SK-N-MC (cell line): ENCODE measurements around the gene ITGA4.
A peak's percentile ranks its signal among the peaks of the same experiment; 100 is the strongest.

Experiments used
- DNase-seq: peaks from one replicate; pipeline ENCODE4 v3.0.0-alpha.2; 2011; ENCODE audit warnings: low read depth, low spot score
- H3K27ac ChIP-seq: fragments of 200-600 bp; sonication (generic); 2 replicates; pipeline ENCODE4 v1.5.1; 2016; ENCODE audit warnings: mixed run types
- H3K36me3 ChIP-seq: fragments of 200-600 bp; sonication (generic); 2 replicates; pipeline ENCODE4 v1.6.1; 2017; ENCODE audit warnings: antibody characterized with exemption, low read length, mixed read lengths; ENCODE audit not compliant: insufficient read depth
- H3K4me3 ChIP-seq: fragments of 200-600 bp; sonication (generic); 2 replicates; pipeline ENCODE4 v1.5.1; 2016
- H3K9ac ChIP-seq: fragments of 200-600 bp; sonication (generic); 2 replicates; pipeline ENCODE4 v1.8.0; 2017; ENCODE audit warnings: mixed run types, mixed read lengths; ENCODE audit not compliant: insufficient read length
- H3K9me3 ChIP-seq: fragments of 200-600 bp; sonication (generic); 2 replicates; pipeline ENCODE4 v1.6.1; 2017; ENCODE audit warnings: low read depth, mild to moderate bottlenecking, antibody characterized with exemption, low read length, moderate library complexity, mixed read lengths
- EZH2 ChIP-seq: fragments of 200-600 bp; sonication (generic); IDR thresholded peaks from one replicate; pipeline ENCODE4 v1.6.1; 2017; ENCODE audit warnings: antibody characterized with exemption
- FOXP2 ChIP-seq: optimal IDR thresholded peaks from 2 replicates; pipeline ENCODE3; 2011; ENCODE audit warnings: mild to moderate bottlenecking, moderate library complexity; ENCODE audit not compliant: insufficient read depth; ENCODE audit errors: extremely low read length, control extremely low read depth
- POLR2AphosphoS5 ChIP-seq: IDR thresholded peaks from 2 replicates; pipeline ENCODE4 v1.6.1; 2012; ENCODE audit warnings: mild to moderate bottlenecking, low read depth, low read length, borderline replicate concordance

ITGA4 gene

DNA sequence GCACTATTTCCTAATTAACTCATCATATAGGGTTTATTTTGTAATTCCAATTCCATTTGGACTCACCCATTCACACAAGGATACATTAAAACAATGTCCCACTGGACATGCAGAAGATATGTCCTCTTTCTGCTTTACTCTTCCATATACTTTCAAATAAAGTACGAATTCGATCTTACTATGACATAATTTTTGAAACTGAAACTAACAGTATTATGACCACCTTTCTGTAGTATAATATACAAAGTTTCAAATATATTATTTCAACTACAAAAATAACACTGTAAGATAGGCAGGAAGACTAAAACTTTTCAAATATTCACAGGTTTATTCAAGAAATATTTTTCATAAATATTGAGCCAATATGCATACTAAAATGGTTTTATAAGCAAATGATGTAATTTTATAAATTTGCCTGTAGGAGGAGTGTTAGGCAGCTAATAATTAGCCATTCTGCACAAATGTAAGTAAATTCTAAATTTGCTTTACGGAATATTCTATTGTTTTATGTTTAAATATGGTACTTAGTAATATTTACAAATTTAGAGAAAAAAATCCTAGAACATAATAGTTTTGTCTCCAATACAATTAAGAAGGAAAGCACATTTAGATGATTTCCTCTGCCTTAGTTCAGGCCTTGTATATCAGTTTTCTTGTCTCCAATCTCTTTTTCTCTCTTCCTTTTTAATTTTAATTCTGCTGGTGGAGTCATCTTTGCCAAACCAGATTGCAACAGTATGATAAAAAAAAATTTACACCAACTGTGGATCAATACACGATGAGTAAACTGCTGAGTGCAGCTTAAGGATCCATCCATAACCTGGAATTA is 113.9 kb downstream of the ITGA4 start:
- no peak for DNase-seq
- Histone ChIP-seq H3K27ac (no peak overlapping the region), H3K4me3 (no peak overlapping the region)

DNA sequence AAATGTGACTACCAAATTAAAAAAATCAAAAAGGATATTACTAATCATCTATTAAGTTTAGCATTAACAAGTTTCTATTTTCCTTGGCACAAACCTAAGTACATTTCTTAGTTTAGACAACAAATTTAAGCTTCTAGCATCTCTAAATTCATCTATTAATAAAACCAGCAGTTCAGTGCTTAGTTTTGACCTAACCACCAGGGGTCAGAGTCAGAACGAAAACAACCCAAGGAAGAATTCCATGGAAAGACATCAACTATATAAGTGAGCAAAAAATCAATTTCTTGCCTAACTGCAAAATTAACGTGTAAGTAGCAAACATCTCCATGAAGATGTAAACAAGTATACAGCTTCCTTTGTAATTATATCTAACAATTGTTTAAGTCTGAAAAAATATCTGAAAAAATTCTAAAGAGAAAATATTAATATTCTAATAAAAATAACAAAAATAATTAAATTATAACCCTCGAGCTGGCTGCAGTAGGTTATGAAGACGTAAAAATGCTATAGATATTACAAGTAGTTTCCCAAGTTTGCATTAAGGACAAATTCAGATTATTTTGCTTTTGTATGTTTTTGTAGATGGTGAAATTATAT is 116.1 kb downstream of the ITGA4 start:
- Histone ChIP-seq H3K4me3 (no peak overlapping the region), H3K9ac (peak overlapping the region; percentile 19)
- no peak for TF ChIP-seq FOXP2
- no peak for TF ChIP-seq POLR2AphosphoS5
- no peak for TF ChIP-seq EZH2

More for the DNA sequence above, 113.9 kb downstream of the ITGA4 start:
- Histone ChIP-seq H3K9ac (no peak overlapping the region), H3K9me3 (no peaks in the 10 kb centered on the region), H3K36me3 (no peaks in the 10 kb centered on the region)
- TF ChIP-seq EZH2 (no peak), FOXP2 (no peak), POLR2AphosphoS5 (no peak)

DNA sequence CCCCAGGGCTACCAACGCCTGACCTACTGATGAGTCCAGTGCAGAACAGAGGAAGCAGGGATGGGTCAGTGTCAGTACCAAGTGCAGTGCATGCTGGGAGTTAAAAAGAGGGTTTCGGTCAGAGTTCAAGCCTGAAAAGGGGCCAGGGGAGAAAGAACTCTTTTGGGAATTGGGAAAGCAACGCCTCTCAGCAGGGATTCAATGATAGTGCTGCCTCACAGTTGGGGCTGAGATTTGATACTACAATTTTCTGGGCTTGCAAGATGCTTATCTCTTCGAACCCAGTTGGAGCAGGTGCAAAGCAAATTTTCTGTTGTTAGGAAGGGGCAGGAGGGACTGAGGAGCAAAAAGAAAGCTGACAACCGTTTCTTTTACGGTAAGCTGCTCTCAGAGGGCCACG is 117.1 kb downstream of the ITGA4 start:
- H3K9ac ChIP-seq: no peak overlapping the region
- H3K27ac ChIP-seq: no peak overlapping the region
- H3K36me3 ChIP-seq: no peaks in the 10 kb centered on the region
- TF ChIP-seq EZH2: no peak
- TF ChIP-seq FOXP2: no peak
- TF ChIP-seq POLR2AphosphoS5: no peak
- H3K9me3 ChIP-seq: no peaks in the 10 kb centered on the region
- H3K4me3 ChIP-seq: no peak overlapping the region
- DNase-seq: no peak

More for the DNA sequence above, 116.1 kb downstream of the ITGA4 start:
- 0 out of 2 replicates have a peak overlapping the region, but pooled peaks have one; percentile 25 for H3K27ac ChIP-seq
- no peaks in the 10 kb centered on the region for H3K9me3 ChIP-seq
- peak; percentile 39 for DNase-seq
- no peaks in the 10 kb centered on the region for H3K36me3 ChIP-seq

DNA sequence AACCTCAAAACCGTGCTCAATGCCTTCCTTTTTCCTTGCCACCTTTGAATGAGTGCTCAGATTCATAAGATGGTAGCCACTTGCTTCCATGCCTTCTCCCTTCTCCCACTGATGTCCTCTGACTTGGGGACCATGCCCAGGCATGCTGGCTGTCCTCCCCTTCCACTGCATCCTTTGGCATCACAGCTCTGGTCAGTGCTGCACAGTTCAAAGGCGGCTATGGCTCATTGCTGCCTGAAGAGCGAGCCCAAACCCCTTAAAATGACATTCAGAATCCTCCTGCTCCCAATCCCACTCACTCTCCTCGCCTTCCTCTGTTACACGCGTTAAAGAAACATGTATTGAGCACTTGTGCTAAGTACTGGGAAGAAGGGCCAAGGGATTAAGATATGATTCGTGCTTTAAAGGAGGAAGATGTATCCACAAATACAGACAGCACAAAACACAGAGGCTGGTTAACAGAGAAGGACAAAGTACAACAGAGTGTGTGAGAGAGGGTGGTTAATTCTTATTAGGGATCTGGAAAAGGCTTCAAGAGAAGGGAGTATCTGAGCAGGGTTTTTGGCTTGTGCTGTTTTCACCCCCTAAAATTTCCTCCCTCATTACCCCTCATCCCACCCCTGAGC is 118.0 kb downstream of the ITGA4 start:
- DNase-seq: no peak
- no peak overlapping the region for H3K9ac ChIP-seq
- TF ChIP-seq POLR2AphosphoS5: no peak
- no peak for TF ChIP-seq FOXP2
- TF ChIP-seq EZH2: no peak
- H3K27ac ChIP-seq: peak overlapping the region; percentile 55; the same call in 1 of the 2 replicates
- H3K36me3 ChIP-seq: no peaks in the 10 kb centered on the region
- no peaks in the 10 kb centered on the region for H3K9me3 ChIP-seq
- H3K4me3 ChIP-seq: peak overlapping the region; percentile 17; the same call in 1 of the 2 replicates

DNA sequence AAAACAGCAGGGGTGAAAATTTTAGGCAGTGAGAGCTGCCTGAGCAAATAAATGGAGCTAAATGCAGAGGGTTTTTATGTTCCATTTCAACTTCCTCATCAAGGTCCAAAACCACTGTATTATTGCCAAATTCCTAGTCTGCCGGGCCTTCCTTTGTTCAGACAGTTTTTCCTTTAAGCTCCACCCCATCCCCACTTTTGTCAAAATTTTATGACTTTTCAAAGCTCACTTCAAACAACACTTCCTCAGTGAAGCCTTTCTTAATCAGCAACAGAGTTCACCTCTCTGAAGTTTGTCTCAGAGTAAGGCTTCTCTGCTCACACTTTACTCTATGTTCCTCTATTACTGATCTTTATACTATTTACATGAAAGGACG is 118.5 kb downstream of the ITGA4 start:
- Histone ChIP-seq H3K36me3 (no peaks in the 10 kb centered on the region), H3K9ac (no peak overlapping the region), H3K27ac (peak overlapping the region; percentile 55; the same call in 1 of the 2 replicates), H3K4me3 (peak overlapping the region; percentile 17; the same call in 1 of the 2 replicates), H3K9me3 (no peaks in the 10 kb centered on the region)
- no peak for TF ChIP-seq POLR2AphosphoS5
- DNase-seq: no peak

DNA sequence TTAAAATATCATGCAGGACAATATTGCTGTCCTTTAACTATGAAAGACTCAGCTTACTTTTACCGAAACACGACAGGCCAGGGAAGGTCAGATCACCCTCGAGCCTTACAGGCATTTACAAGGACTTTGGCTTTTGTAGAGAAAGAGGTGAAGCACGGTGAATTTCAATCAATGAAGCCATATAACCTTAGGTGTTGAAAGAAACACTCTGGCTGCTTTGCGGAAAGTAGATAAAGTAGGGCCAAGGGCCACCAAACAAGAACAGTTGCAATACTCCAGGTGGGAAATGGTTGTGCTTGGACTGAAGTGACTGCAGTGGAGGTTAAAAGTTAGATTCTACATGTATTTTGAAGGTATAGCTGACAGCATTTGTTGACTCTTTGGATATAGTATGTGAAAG is 119.2 kb downstream of the ITGA4 start:
- no peaks in the 10 kb centered on the region for H3K9me3 ChIP-seq
- H3K27ac ChIP-seq: no peak overlapping the region
- no peak overlapping the region for H3K4me3 ChIP-seq
- no peak for TF ChIP-seq FOXP2
- TF ChIP-seq POLR2AphosphoS5: no peak
- TF ChIP-seq EZH2: no peak
- no peaks in the 10 kb centered on the region for H3K36me3 ChIP-seq
- no peak for DNase-seq
- H3K9ac ChIP-seq: no peak overlapping the region

DNA sequence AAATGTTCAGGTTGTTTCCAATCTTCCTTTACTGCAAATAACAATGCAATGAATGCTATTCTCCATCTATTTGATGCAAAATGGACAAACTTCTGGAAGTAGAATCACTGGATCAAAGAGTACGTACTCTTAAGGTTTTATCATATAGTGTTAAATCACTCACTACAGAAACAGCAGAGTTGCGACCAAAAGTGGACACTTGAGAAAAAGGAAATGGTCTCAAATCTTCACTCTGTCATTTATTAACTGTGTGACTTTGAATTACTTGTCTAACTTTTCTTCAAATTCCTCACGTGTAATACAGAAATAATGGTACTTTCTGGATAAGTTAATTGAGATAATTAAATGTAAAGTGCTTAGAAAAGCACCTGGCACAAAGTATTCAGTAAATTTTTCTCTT is 121.6 kb downstream of the ITGA4 start:
- no peak overlapping the region for H3K4me3 ChIP-seq
- H3K36me3 ChIP-seq: no peaks in the 10 kb centered on the region

DNA sequence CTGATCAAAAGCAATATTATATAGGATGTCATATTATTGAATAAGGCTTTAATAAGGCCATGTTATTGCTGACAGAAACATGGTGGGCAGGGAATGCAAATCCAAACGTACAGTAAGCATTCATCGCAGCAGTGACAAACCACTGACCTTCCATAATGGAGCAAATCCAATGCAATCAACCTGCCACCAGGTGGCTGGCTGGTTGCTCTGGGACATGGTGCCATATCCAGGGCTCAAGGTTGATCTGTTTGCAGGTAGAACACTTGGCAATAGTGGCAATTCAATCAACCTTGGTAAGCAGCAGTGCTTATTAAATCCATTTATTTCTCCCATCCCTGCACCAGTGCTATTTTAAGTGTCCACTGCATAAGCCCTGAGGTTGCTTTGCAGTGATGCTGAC is 124.3 kb downstream of the ITGA4 start:
- H3K27ac ChIP-seq: no peak overlapping the region
- TF ChIP-seq POLR2AphosphoS5 (no peak), FOXP2 (no peak)
- no peaks in the 10 kb centered on the region for H3K36me3 ChIP-seq
- no peak for DNase-seq
- no peaks in the 10 kb centered on the region for H3K9me3 ChIP-seq
- H3K9ac ChIP-seq: no peak overlapping the region
- H3K4me3 ChIP-seq: no peak overlapping the region

More for the DNA sequence above, 121.6 kb downstream of the ITGA4 start:
- DNase-seq: no peak
- H3K9me3 ChIP-seq: no peaks in the 10 kb centered on the region
- no peak overlapping the region for H3K9ac ChIP-seq
- no peak for TF ChIP-seq FOXP2
- TF ChIP-seq POLR2AphosphoS5: no peak
- TF ChIP-seq EZH2: no peak
- H3K27ac ChIP-seq: no peak overlapping the region
